Measurements from ENCODE around the gene E2F8.
A peak's percentile ranks its signal among the peaks of the same experiment; 100 is the strongest.

Gene E2F8

GRCh38 chr11:19240420-19241259 lies at the start of gene E2F8:
Gene E2F8, minus strand, starts transcription at chr11:19240945. Its CDS starts 824 bp downstream, at chr11:19240121.
- TF ChIP-seq MAX (IDR thresholded peaks at IDR 0.05) (peak; percentile 59), FOXM1 (IDR thresholded peaks at IDR 0.05; ENCODE audit: borderline replicate concordance, low read depth) (peak; percentile 70; the same call in 1 of the 2 replicates), CEBPB (IDR thresholded peaks at IDR 0.05) (no peak)

GRCh38 chr11:19290356-19290755 lies 49.6 kb upstream of the E2F8 start:
- no peak for TF ChIP-seq ZBTB7A (IDR thresholded peaks at IDR 0.05; ENCODE audit: low read depth)
- TF ChIP-seq NFIC (IDR thresholded peaks at IDR 0.05), result no peak
- no peak for TF ChIP-seq YY1 (IDR thresholded peaks at IDR 0.05; ENCODE audit: low read depth)
- TF ChIP-seq TEAD4 (IDR thresholded peaks at IDR 0.05), result no peak
- TF ChIP-seq REST (IDR thresholded peaks at IDR 0.05; ENCODE audit: low read depth), result no peak

- TF ChIP-seq ZBTB7A (IDR thresholded peaks at IDR 0.05; ENCODE audit: low read depth) (no peak), EGR1 (IDR thresholded peaks at IDR 0.05) (no peak), YY1 (IDR thresholded peaks at IDR 0.05; ENCODE audit: low read depth) (no peak), CEBPB (IDR thresholded peaks at IDR 0.05) (no peak), TCF12 (IDR thresholded peaks at IDR 0.05; ENCODE audit: low read depth) (no peak), NFIC (IDR thresholded peaks at IDR 0.05) (no peak), CREB1 (IDR thresholded peaks at IDR 0.05; ENCODE audit: low read depth) (no peak), RAD21 (IDR thresholded peaks at IDR 0.05; ENCODE audit: low read depth) (no peak)
- TF ChIP-seq, protein P1, sequence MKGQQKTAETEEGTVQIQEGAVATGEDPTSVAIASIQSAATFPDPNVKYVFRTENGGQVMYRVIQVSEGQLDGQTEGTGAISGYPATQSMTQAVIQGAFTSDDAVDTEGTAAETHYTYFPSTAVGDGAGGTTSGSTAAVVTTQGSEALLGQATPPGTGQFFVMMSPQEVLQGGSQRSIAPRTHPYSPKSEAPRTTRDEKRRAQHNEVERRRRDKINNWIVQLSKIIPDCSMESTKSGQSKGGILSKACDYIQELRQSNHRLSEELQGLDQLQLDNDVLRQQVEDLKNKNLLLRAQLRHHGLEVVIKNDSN (IDR thresholded peaks at IDR 0.05), result no peak
Measured at GRCh38 chr11:19288256-19288655, 47.5 kb upstream of the E2F8 start.

DNA sequence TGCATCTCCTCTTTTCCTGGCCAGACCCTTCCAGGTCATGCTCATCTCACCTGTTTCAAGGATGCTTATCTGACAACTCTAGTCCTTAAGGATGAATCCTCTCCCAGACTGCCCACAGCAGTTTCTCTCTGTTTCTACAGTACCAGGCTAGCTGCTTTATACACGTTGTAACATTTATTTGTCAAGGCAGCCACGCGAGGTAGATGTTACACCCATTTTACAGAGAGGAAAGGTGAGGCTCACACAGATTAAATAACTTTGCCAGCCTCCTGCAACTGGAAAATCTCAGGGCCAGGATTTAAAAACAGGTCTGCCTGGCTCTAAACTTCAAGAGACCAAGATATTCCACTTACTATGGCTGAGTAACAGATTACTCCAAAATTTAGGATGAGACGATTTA lies 45.7 kb upstream of the E2F8 start:
- TF ChIP-seq ZBTB7A (IDR thresholded peaks at IDR 0.05; ENCODE audit: low read depth), result no peak
- no peak for TF ChIP-seq TCF12 (IDR thresholded peaks at IDR 0.05; ENCODE audit: low read depth)
- no peak for TF ChIP-seq EGR1 (IDR thresholded peaks at IDR 0.05)
- TF ChIP-seq CREB1 (IDR thresholded peaks at IDR 0.05; ENCODE audit: low read depth), result no peak
- no peak for TF ChIP-seq TAF1 (IDR thresholded peaks at IDR 0.05; ENCODE audit: low read depth)
- no peak for TF ChIP-seq NFIC (IDR thresholded peaks at IDR 0.05)
- TF ChIP-seq RAD21 (IDR thresholded peaks at IDR 0.05; ENCODE audit: low read depth), result no peak
- TF ChIP-seq YY1 (IDR thresholded peaks at IDR 0.05; ENCODE audit: low read depth), result no peak
- no peak for TF ChIP-seq EP300 (IDR thresholded peaks at IDR 0.05; ENCODE audit: borderline replicate concordance)
- no peak for TF ChIP-seq MAX (IDR thresholded peaks at IDR 0.05)
- no peak for TF ChIP-seq REST (IDR thresholded peaks at IDR 0.05; ENCODE audit: low read depth)
- no peak for TF ChIP-seq TEAD4 (IDR thresholded peaks at IDR 0.05)
- TF ChIP-seq, protein P1 (IDR thresholded peaks at IDR 0.05), result no peak
- no peak for TF ChIP-seq CEBPB (IDR thresholded peaks at IDR 0.05)
- TF ChIP-seq FOXM1 (IDR thresholded peaks at IDR 0.05; ENCODE audit: borderline replicate concordance, low read depth), result no peak

DNA sequence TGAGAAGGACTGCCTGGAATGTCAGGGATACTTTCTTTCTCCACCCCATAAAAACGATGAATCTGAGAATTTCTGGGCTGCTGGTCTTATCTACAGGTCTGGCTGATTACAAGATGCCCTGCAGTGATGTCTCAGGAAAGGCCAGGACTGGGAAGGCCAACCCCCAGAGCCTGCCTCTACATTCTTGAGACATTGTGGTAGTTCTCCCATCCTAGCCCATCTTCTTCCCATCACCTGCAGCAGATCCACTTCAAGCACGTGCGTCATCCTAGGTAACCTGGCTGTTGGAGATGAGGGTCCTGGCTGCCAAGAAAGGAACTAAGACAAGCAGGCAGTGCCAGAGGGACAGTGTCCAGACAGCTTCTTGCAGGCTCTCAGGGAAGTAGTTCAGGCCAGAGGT lies 44.1 kb upstream of the E2F8 start:
- TF ChIP-seq TEAD4 (IDR thresholded peaks at IDR 0.05) (no peak), ZBTB7A (IDR thresholded peaks at IDR 0.05; ENCODE audit: low read depth) (no peak), RAD21 (IDR thresholded peaks at IDR 0.05; ENCODE audit: low read depth) (no peak), FOXM1 (IDR thresholded peaks at IDR 0.05; ENCODE audit: borderline replicate concordance, low read depth) (no peak), EGR1 (IDR thresholded peaks at IDR 0.05) (no peak), TCF12 (IDR thresholded peaks at IDR 0.05; ENCODE audit: low read depth) (no peak), EP300 (IDR thresholded peaks at IDR 0.05; ENCODE audit: borderline replicate concordance) (no peak), CREB1 (IDR thresholded peaks at IDR 0.05; ENCODE audit: low read depth) (no peak), REST (IDR thresholded peaks at IDR 0.05; ENCODE audit: low read depth) (no peak), NFIC (IDR thresholded peaks at IDR 0.05) (no peak), CEBPB (IDR thresholded peaks at IDR 0.05) (no peak)
- TF ChIP-seq, protein P1 (IDR thresholded peaks at IDR 0.05), result no peak

All from Ishikawa (cell line).